GM19239 (cell line): ENCODE measurements around the gene NKX2-1.

ENCODE experiments used
- DNase-seq: peaks from one replicate; pipeline ENCODE4 v3.0.0; 2011; ENCODE audit warnings: low spot score; ENCODE audit not compliant: insufficient read length
- FAIRE-seq: peaks from 2 replicates; lab custom pipeline; 2011; peaks lifted over from hg19 to GRCh38; lab: Jason Lieb, UNC

Gene NKX2-1

GRCh38 chr14:36518586-36519430, 1.2 kb downstream of the NKX2-1 start:
- DNase-seq (peak; percentile 8), FAIRE-seq (no peak)

DNA sequence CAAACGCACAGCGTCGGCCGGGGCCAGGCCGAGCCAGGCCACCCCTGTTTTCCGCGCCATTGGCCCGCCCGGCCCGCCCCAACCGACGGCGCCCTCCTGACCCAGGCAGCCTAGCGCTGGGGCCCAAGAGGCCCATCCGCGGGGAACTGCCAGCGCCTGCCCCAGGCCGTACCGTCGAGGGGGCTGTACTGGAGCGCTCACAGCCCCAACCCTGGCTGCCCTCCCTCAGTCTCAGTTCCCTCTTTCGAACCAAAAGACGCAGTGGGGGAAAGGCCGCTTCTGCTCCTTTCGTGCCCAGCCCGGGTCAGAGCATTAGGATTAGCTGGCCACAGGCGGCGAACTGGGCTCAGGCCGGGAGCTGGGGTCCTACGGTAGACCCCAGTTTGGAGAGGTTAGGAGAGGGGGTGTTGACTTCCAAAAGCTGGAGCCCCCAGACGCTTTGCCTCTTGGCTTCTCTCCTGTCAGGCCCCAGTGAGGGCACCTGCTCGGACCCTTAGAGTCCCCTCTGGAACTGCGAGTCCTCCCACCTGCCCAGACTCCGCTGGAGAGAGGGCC, 1.9 kb downstream of the NKX2-1 start:
- DNase-seq, result peak; percentile 9

DNA sequence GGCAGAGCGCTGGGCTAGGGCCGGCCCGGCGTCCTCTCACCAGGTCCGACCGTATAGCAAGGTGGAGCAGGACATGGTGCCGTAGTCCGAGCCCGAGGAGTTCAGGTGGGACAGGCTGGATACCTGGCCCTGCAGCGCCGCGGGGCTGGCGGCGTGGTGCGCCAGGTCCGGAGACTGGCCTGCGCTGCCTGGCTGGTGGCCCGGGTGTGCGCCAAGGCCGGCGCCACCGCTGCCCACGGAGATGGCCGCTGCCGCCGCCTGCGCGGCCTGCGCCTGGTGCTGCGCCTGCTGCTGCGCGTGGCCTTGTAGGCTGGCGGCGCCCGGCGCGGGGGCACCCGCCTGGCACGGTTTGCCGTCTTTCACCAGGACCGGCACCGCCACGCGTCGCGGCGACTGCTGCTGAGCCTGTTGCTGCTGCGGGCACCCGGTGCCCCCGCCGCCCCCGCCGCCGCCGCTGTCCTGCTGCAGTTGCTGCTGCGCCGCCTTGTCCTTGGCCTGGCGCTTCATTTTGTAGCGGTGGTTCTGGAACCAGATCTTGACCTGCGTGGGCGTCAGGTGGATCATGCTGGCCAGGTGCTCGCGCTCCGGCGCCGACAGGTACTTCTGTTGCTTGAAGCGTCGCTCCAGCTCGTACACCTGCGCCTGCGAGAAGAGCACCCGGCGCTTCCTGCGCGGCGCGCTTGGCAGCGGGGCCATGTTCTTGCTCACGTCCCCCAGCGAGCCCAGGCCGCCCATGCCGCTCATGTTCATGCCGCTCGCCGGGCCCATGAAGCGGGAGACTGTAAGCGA, 2.6 kb downstream of the NKX2-1 start:
- DNase-seq (peak; percentile 2), FAIRE-seq (no peak)

More for the DNA sequence above, 1.9 kb downstream of the NKX2-1 start:
- no peak for FAIRE-seq

- FAIRE-seq (no peak), DNase-seq (peak; percentile 6)
Observed at GRCh38 chr14:36516719-36517241, 3.3 kb downstream of the NKX2-1 start.

DNA sequence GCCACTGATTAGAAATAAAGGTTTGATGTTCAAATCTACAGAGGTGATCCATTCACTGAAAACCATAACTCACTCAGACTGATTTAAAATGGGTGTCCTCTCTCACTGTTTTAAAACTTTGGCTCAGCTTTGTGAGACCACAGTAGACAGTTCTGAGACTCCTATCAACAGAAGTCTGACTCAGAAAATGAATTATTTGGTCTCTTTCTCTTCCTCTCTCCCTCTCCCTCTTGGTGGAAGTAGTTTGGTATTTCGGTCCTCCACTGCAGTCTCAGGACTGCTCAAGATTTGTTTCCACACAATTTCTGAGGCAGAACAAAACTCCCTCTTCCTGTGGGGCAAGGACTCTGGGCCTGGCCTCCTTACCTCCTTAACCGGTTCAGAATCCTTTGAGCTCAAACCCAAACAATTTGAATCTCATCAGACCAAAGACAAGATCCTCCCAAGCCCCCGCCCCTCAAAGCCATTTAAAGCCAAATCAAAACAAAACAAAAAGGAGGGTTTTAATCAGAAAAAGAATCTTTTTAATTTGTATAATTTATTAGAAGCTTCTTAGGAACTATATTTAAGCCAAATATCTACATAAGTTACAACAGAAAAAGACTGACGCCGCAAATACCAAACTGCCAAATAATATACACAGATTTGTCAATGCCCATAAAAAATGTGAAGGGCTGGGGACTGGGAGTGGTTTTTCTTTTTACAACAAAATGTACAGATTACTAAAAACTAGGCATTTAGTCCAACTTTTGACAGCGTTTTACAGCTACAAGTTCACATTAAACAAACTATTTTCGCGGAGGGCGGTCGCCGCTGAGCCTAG, 3.9 kb downstream of the NKX2-1 start:
- DNase-seq (peak; percentile 3), FAIRE-seq (no peak)

GRCh38 chr14:36515105-36515593, 4.9 kb downstream of the NKX2-1 start:
- FAIRE-seq (no peak), DNase-seq (no peak)

- DNase-seq (peak; percentile 2), FAIRE-seq (no peak)
Observed at GRCh38 chr14:36514278-36515104, 5.5 kb downstream of the NKX2-1 start.

DNA sequence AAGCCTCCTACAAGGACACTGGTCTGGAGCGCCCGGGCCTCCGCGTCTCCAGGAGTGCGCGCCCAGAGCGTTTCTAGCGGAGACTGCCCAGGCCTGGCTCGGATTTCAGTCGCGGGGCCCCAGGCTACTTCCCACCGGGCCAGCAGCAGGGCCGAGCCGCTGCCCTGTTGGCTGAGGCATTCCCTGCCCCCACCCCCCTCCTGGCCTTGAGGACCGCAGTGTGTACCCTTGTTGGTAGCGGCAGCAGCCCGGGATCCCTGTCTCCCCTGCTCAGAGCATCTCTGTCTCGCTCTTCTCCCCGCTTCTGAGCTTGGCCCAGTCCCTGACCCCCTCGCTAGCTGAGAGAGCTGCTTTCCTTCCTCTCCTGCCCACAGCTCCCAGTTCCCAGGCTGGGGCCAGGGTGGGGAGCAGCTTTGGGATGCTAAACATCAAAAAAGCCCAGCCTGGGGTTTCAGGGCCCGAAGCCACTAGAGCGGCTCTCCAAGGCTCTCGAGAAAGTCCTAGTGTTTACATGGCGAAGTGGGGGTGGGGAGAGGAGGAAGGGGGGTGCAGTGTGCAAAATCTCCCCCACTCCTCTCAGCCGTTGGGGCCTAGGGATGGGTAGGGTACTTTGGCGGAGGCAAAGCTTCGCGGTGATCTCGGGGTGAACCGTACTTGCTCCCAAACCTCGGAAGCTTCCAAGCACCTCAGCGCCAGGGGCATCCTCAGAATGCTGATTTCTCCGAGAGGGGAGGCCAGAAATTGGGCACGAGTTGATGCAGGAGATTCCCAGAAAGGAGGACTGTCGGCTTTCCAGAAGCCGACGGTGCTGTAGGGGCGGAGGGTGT, 6.4 kb downstream of the NKX2-1 start:
- FAIRE-seq, result no peak
- DNase-seq, result peak; percentile 7

DNA sequence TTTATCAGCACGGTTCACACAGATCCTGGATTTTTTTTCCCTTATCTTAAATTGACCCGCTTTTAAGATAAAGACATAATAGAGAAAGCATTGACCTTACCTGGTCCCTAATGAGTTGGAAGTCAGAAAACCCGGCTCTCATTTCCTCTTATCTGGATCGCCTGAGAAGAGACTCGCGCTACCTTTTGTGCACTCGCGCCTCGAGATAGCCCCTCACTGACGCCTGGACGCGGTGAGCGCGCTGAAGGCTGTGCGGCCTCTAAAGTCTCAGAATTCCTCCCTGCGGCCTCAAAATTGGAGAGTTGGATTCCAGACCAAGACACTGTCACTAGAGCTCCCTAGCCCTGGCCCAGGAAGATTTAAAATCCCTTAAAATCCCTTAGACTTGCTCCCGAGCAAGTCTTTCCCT, 7.0 kb downstream of the NKX2-1 start:
- peak; percentile 1 for DNase-seq
- FAIRE-seq, result no peak

- DNase-seq (no peak), FAIRE-seq (no peak)
Observed at GRCh38 chr14:36512585-36513003, 7.4 kb downstream of the NKX2-1 start.

- FAIRE-seq, result no peak
- DNase-seq, result peak; percentile 2
Observed at GRCh38 chr14:36511981-36512584, 7.9 kb downstream of the NKX2-1 start.

DNA sequence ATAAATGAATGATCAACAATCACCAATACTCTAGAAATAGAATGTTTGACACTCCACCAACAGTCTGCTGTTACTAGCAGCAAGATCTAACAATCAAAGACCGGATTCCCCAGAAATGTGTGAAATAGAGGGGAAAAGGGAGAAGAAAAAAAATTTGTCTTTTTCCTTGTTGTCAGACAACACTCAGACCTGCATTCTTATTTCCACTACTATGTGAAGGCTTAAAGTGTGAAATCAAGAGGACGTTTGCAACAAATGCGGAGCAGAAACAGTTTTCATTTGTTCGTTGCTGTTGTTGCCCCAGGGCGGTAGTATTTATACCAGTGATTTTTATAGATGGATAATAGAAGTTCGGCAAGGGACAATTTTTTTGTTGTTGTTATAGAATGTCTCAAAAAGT, 9.2 kb downstream of the NKX2-1 start:
- no peak for FAIRE-seq

GRCh38 chr14:36510078-36510799, 9.8 kb downstream of the NKX2-1 start:
- no peak for DNase-seq
- no peak for FAIRE-seq

More for the DNA sequence above, 9.2 kb downstream of the NKX2-1 start:
- no peak for DNase-seq

GRCh38 chr14:36509069-36509917, 10.7 kb downstream of the NKX2-1 start:
- FAIRE-seq (no peak), DNase-seq (peak; percentile 1)

DNA sequence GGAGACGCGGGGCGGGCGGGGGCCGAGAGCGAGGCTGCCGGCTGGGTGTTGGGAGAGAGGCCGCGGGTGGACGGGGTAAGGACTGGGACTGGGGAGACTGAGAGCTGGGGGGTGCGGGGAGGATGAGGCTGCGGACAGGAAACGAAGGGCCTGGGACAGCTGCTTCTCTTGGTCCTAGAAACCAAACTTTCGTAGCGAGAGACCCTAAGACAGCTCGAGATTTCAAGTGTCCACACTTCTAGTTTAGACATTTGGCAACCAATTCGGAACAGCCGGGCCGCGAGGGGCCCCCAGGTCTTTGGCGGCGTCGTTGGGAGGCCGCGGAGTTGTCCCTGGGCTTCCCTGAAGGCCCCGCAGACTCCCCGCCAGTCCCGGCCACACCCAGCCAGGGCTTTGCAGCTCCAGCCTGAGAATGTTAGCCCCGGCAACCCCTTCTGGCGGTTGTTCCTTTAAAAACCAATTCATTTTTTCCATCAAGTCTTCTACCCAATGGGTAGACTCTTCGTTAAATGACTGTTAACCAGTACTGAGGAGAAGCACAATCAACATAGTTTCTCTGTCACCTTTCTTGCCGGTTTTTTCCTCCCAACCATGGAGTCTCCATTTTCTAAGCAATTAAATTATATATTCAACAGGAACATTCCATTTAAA, 11.5 kb downstream of the NKX2-1 start:
- DNase-seq (no peak), FAIRE-seq (no peak)
